Epithelial cell of proximal tubule (primary cell): ENCODE data around the gene KCTD17. TPM values are rescaled to one million over a fixed set of nuclear protein-coding genes. Genes with fewer than 3 reads are reported as not detected.

Source experiments
- DNase-seq: peaks from one replicate; pipeline ENCODE4 v3.0.0-alpha.2; 2011; ENCODE audit warnings: low read depth
- H3K4me3 ChIP-seq: 2 replicates; pipeline ENCODE4 v1.5.1; 2011; ENCODE audit warnings: low read depth, mild to moderate bottlenecking, low read length
- total RNA-seq: library from RNA; depleted of rRNA; stranded (reverse); fragments of >200 nt; gene quantifications from 2 replicates; pipeline ENCODE4 v1.2.3, GENCODE V29; 2015
- TF ChIP-seq, protein P1 (sequence below): conservative IDR thresholded peaks from 2 replicates; pipeline ENCODE4 v1.5.1; 2012; ENCODE audit warnings: low read depth, mild to moderate bottlenecking, low read length

Gene KCTD17
- total RNA-seq, 1 donor from 2014 or later, result 35.9 TPM

DNA sequence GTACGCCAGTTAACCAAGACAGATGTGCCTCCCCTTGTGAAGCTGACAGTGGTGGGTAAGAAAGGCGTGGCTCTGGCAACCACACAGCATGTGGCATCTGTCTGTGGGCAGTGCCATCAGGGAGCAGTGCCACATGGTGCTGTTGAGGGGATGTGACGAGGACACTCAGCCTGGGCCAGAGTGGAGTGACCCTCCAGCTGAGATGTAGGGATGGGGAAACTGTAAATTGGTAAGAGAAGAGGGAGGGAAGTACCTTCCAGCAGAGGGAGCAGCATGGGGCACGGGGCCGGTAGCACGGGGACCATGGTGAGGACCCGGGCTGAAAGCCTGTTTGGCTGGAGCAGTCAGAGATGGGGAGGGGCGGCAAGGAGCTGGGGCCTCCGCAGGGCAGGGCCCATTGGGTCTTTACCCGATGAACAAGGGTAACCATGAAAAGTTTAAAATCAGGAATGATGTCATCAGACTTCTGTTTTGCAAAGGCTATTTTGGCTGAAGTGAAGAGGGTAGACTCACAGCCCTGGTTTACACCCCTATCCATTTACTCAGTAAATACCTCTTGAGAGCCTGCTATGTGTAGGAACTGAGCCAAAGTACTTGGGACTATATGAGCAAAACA lies 47.5 kb downstream of the KCTD17 start:
- H3K4me3 ChIP-seq, result no peak overlapping the region
- no peak for DNase-seq
- TF ChIP-seq, protein P1, sequence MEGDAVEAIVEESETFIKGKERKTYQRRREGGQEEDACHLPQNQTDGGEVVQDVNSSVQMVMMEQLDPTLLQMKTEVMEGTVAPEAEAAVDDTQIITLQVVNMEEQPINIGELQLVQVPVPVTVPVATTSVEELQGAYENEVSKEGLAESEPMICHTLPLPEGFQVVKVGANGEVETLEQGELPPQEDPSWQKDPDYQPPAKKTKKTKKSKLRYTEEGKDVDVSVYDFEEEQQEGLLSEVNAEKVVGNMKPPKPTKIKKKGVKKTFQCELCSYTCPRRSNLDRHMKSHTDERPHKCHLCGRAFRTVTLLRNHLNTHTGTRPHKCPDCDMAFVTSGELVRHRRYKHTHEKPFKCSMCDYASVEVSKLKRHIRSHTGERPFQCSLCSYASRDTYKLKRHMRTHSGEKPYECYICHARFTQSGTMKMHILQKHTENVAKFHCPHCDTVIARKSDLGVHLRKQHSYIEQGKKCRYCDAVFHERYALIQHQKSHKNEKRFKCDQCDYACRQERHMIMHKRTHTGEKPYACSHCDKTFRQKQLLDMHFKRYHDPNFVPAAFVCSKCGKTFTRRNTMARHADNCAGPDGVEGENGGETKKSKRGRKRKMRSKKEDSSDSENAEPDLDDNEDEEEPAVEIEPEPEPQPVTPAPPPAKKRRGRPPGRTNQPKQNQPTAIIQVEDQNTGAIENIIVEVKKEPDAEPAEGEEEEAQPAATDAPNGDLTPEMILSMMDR, result no peak

DNA sequence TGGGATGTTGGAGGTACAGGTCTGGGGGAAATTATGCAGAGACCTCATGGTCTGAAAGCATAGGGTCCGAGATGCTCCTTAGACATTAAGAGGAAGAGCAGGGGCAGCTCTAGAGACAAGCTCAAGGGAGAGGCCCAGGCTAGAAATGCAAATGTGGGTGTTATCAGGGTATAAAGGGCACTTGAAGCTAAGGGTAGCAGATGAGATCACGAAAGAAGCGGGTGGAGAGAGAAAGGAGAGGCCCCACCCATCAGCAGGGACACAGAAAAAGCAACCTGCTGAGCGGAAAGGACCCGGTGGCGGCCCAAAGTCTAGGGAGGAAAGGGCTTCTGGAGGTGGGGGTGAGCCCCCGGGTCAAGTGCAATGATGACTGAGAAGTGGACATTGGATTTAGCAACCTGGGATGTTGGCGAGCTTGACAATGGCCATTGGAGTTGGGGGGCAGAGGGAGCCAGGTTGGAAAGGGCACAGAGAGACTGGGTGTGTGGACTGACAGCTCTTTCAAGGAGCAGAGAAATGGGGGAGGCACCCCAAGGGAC lies 49.1 kb downstream of the KCTD17 start:
- no peak overlapping the region for H3K4me3 ChIP-seq
- no peak for DNase-seq
- TF ChIP-seq, protein P1, result no peak

DNA sequence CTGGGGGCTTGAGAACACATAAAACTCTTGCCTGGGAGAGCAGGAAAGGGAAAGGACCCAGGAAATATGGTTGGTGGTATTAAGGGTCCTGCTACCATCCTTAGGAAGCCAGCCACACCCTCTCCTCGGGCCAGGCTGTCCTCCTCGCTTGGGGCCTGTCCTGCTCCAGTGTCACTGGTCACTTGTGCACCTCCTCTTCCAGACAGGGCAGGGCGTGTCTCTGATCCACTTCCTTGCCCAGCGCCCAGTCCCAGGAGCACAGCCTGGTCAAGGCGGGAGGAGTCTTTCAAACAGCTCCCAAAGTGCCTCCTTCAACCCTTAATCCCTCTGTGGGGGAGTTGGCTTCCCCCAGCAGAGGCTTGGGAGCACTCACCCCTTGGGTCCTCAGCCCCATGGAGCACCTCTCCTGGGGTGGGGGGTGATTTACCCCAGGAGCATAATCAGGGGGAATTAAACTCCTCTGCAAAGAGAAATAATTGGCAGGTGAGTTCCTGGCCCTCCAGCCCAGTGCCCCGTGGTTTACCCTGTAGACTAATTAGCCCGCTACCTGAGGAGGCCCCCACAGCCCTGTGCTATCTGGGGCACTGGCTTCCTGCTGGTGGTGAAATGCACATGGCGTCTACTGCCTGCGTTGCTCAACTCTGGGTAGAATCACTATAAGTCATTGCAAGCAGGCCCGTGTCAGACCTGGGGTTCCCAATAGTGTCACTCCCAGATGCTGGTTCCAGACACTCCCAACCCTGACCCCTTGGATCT lies 49.9 kb downstream of the KCTD17 start:
- no peak for DNase-seq
- no peak overlapping the region for H3K4me3 ChIP-seq
- TF ChIP-seq, protein P1, result no peak

DNA sequence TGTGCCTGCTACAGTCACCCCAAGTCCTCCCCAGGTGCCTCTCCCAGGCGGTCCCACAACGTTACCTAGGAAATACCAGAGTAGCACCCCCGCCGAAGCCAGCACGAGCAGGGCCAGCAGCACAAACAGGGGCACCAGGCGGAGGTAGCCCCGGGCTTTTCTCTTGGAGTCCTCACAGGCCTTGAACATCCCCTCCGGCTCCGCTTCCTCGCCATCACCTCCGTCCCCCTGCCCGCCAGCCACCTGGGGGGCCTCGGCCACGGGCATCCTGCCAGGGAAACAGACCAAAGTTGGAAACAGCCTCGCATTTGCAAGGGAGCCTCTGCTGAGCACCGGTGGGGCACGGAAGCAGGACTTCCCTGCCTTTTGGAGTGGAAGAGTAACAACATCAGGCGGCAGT lies 51.6 kb downstream of the KCTD17 start:
- no peak overlapping the region for H3K4me3 ChIP-seq
- no peak for DNase-seq
- TF ChIP-seq, protein P1, result no peak

DNA sequence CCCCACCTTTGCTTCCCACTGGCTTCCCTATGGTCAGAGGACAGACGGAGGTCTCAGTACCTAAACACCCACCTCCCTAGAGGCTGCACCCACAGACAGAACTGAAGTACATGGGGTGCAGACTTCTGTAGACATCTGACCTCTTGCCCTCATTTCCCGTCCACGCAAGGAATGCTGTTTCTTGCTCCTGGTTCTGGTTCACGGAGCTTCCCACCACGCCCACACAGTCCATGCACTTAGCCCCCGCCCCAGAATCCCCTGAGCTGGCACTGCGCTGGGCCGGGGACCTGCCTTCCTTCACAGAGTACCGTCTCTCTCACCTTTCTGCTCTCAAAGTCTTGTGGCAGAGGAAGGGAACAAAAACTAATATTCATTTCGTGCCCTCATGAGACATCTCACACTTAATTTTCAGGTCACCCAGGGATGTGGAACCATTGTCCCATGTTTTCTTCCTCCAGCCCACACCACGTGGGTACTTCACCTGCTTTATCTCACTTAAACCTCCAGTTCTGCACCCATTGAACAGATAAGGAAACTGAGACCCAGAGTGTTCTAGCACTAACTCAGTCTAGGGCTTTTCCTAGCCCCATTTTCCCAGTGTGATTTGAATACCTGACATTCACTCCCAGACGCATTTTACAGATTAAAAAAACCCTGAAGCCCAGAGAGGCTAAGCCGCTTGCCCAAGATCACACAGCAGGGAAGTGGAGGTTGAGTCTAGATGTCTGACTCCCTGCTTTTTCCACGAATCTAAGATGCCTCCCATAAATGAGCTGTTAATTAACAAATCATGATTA lies 52.3 kb downstream of the KCTD17 start:
- no peak overlapping the region for H3K4me3 ChIP-seq
- TF ChIP-seq, protein P1, result no peak
- no peak for DNase-seq

DNA sequence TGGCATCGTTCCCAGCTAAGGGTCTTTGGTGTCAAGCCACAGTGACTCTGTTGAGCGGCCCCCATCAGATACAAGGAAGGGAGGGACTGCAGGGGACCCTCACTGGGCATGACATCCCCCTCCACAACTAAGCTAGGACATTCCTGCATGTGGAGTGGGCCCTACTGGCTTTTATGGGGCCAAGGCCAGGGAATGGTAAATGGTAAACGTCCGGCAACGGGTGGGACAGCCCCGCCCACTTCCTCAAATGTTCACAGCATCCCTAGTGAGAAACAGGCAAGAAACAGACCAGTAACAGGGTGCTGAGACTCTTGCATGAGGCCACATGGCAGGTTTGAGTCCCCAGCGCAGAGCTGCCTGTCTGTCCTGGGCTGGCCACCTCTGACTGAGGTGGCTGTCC lies 53.6 kb downstream of the KCTD17 start:
- TF ChIP-seq, protein P1, result no peak
- no peak for DNase-seq
- no peak overlapping the region for H3K4me3 ChIP-seq
